B cell (primary cell): ENCODE results near the gene TCTN3.

Experiments used
- CTCF ChIP-seq: fragments of 200-600 bp; IDR thresholded peaks from one replicate; pipeline ENCODE4 v1.8.0; 2022; ENCODE audit warnings: antibody characterized with exemption, mild to moderate bottlenecking
- EZH2 ChIP-seq: IDR thresholded peaks from 2 replicates; pipeline ENCODE4 v1.6.1; 2012; ENCODE audit warnings: borderline replicate concordance, low read depth, mild to moderate bottlenecking, moderate library complexity, low read length; ENCODE audit not compliant: insufficient read depth, poor library complexity, severe bottlenecking

- no peak for TF ChIP-seq CTCF
- no peak for TF ChIP-seq EZH2
These were observed 31.9 kb downstream of the TCTN3 start for GRCh38 chr10:95661818-95662217.
